GM18505 (cell line): ENCODE data around the gene PLCB1.
"Not testable (repeated sequence)": the region's sequence is repeated elsewhere in the genome, so short reads cannot be mapped to it uniquely, and the experiment has no call there.

Experiments
- ATAC-seq: cut with Tn5 transposase; IDR thresholded peaks from one replicate; pipeline ENCODE4 v1.9.1; 2021; ENCODE audit not compliant: unreplicated experiment
- POLR2A ChIP-seq: IDR thresholded peaks from 4 replicates; pipeline ENCODE4 v1.6.1; 2011; ENCODE audit warnings: borderline replicate concordance; ENCODE audit not compliant: insufficient read depth, insufficient read length; ENCODE audit errors: extremely low read depth

Gene PLCB1

GRCh38 chr20:8808202-8808535 lies 676.1 kb downstream of the PLCB1 start:
- no peak for ATAC-seq
- no peak for TF ChIP-seq POLR2A

GRCh38 chr20:8809107-8809953 lies 677.3 kb downstream of the PLCB1 start:
- TF ChIP-seq POLR2A: no peak
- ATAC-seq: no peak

GRCh38 chr20:8811801-8812594 lies 679.9 kb downstream of the PLCB1 start:
- ATAC-seq: no peak
- no peak for TF ChIP-seq POLR2A

- no peak for ATAC-seq
- no peak for TF ChIP-seq POLR2A
Observed at GRCh38 chr20:8812817-8813216, 680.8 kb downstream of the PLCB1 start.

GRCh38 chr20:8815208-8815607 lies 683.1 kb downstream of the PLCB1 start:
- TF ChIP-seq POLR2A: no peak
- no peak for ATAC-seq

- no peak for ATAC-seq
- TF ChIP-seq POLR2A: no peak
Observed at GRCh38 chr20:8829256-8829655, 697.2 kb downstream of the PLCB1 start.

GRCh38 chr20:8834294-8834693 lies 702.2 kb downstream of the PLCB1 start:
- ATAC-seq: not testable (repeated sequence)

GRCh38 chr20:8834851-8835250 lies 702.8 kb downstream of the PLCB1 start:
- ATAC-seq: no peak
- TF ChIP-seq POLR2A: no peak

GRCh38 chr20:8837396-8837795 lies 705.3 kb downstream of the PLCB1 start:
- ATAC-seq: no peak
- TF ChIP-seq POLR2A: no peak

- TF ChIP-seq POLR2A: no peak
- no peak for ATAC-seq
Observed at GRCh38 chr20:8842525-8842924, 710.5 kb downstream of the PLCB1 start.

- TF ChIP-seq POLR2A: no peak
- no peak for ATAC-seq
Observed at GRCh38 chr20:8844179-8844578, 712.1 kb downstream of the PLCB1 start.

- no peak for ATAC-seq
- TF ChIP-seq POLR2A: no peak
Observed at GRCh38 chr20:8849990-8850389, 717.9 kb downstream of the PLCB1 start.

GRCh38 chr20:8851446-8851845 lies 719.4 kb downstream of the PLCB1 start:
- no peak for ATAC-seq
- TF ChIP-seq POLR2A: no peak

GRCh38 chr20:8851919-8852318 lies 719.9 kb downstream of the PLCB1 start:
- ATAC-seq: not testable (repeated sequence)

GRCh38 chr20:8853211-8853610 lies 721.1 kb downstream of the PLCB1 start:
- not testable (repeated sequence) for ATAC-seq

GRCh38 chr20:8853805-8854338 lies 721.8 kb downstream of the PLCB1 start:
- no peak for TF ChIP-seq POLR2A
- ATAC-seq: peak; percentile 87
